Effector CD8-positive, alpha-beta T cell (primary cell): ENCODE results near the gene BATF.
A peak's percentile ranks its signal among the peaks of the same experiment; 100 is the strongest.
"Not testable (repeated sequence)": the region's sequence is repeated elsewhere in the genome, so short reads cannot be mapped to it uniquely, and the experiment has no call there.

Experiments used
- DNase-seq: peaks from one replicate; lab custom pipeline; 2025; lab: John Stamatoyannopoulos, UW
- total RNA-seq, 4 experiments: gene quantifications; one replicate each; lab custom pipeline; 2026; lab: John Stamatoyannopoulos, UW

BATF gene, protein sequence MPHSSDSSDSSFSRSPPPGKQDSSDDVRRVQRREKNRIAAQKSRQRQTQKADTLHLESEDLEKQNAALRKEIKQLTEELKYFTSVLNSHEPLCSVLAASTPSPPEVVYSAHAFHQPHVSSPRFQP
- total RNA-seq, result 15.6 to 69.0 (median 32.0) reads per million in 4 experiments

DNA sequence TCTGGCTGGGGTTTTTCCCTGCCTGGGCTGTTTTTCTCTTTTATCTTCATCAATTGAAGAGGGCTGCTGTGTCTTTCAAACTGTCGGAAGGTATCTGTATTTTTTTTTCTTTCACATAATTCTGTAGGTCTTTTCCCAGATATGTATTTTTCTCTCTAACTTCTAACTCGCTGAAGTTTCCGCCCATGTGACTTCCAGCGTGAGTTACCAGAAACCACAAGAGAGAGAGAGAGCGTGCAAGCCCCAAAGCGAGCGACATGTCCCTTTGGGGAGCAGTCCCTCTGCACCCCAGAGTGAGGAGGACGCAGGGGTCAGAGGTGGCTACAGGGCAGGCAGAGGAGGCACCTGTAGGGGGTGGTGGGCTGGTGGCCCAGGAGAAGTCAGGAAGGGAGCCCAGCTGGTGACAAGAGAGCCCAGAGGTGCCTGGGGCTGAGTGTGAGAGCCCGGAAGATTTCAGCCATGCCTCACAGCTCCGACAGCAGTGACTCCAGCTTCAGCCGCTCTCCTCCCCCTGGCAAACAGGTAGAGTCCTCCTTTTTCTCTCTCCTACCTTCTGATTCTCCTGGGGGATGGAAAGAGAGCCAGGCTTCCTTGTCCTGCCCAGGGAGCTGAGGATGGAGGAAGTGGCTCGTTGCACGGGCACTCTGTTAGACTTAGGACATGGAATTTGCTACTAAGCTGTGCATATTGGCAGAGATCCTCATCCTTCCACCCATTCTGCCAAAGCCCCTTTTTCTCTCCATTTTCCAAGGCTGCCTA, at the start of gene BATF:
BATF (plus strand) TSS at position 246 of the 759 bp plus-strand sequence; CDS start at position 460, 214 bp downstream.
- peak; percentile 36 for DNase-seq

DNA sequence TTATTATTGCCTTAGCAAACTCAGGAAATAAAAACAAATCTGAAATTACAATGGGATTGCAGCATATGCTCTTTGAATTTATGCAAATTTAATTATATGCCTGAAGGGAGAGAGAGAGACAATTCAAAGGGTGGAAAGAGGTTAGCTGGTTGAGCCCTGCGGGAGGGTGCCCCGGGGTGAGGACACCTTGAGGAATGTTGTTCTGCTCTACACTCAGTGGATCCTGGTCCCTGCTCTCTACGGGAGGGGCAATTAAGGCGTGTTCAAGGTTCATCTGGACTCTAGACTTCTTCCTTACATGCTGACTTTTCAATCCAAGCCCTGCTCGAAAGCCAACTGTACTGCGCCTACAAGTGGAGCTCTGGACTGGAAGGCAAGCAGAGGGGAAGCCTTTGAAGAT, 48.1 kb upstream of the BATF start:
- not testable (repeated sequence) for DNase-seq

DNA sequence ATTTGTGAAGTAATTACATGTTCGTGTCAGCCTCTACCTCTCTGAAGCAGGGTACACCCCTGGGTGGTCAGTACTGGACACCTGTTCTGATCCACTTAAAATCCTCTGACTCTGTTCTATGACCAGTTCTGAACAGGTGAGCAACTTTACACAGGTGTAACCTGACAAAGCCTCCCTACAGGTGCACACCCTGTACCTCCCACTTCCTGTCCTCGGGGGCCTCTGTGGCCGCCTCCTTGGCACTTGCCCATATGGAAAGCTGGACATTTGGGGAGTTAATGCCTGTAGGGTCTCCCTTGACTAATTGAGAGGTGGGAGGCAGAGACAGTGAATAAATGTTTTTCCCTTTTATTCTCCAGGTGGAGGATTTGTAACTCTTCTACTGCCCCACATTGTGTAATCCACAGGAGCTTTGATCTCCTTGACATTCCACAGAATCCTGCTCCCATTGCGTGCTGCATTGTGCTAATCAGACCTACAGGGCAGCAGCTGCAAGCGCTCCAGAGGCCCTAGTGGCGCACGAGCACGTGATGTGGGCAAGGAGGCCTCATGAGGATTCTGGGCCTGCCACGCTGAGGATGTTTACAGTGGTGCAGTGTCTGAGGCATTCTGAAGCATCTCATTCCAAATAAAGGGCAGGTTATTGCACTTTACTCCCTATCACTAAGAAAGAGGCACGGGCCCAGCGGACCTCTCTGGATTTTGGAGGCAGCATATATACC, 45.8 kb upstream of the BATF start:
- no peak for DNase-seq

DNA sequence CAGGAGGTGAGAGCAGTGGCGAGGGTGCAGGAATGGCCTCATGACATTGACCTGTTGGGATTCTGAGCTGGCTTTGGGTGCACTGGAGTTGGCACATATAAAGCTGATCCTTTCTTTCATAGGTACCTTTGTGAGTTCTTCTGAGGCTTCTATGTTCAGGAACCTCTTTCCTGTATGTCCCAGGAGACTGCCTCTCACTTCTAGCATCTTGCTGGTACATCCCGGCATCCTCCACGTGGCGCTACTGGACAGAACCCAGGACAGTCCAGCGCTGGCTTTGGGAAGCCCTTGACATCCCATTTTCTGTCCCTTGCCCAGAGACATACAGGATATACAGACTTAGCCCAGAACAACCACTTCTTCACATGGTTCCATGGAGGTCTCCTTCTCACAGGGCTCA, 44.4 kb upstream of the BATF start:
- DNase-seq, result no peak

DNA sequence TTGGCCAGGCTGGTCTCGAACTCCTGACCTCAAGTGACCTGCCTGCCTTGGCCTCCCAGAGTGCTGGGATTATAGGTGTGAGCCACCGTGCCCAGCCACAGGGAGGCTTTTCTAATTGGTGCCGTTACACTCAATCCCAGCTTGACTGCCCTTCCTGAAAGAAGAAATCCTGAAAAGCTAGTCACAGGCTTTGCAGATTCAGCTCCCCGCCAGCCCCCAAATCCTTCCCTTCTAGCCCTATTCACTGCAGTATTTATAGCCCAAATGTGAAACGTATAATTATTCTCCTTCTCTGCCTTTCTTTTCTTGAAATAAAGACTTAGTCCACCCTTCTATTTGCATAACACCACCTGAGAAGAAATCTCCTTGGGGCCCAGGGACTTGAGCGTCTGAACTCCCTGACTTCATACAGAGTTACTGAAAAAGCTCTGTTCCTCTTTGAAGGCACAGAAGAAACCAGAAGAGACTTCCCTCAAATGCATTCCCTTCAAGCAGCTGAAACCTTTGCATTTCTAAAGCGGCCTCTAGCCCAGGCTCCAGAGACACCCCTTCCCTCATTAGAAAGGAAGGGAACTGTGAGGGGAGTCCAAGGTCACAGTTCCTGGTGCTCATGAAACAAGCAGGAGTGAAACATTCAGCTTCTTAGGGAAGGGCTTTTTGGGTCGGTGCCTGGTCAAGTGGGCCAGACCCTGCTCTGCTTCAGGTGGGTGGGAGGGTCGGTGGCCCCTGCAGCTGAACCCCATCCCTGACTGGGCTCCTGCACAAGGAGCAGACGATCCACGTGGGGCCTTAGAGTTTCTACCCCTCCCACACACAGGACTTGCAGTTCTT, 42.3 kb upstream of the BATF start:
- DNase-seq, result no peak

DNA sequence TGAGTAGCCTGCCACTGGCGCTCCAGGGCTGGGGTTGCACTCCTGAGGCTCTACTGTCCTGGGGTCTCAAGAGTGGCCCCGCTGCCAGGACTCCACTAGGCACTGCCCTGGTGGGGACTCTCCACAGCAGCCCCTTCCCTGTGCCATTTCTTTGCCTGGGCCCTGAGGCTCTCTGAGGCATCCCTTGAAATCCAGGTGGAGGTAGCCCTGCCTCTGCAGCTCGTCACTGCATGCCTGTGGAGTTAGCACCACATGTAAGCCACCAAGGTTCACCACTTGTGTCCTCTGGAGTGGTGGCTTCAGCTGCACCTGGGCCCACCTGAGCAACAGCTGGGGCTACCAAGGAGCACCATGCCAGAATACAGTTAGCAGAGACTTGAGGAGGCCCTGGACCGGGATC, 39.9 kb upstream of the BATF start:
- no peak for DNase-seq

DNA sequence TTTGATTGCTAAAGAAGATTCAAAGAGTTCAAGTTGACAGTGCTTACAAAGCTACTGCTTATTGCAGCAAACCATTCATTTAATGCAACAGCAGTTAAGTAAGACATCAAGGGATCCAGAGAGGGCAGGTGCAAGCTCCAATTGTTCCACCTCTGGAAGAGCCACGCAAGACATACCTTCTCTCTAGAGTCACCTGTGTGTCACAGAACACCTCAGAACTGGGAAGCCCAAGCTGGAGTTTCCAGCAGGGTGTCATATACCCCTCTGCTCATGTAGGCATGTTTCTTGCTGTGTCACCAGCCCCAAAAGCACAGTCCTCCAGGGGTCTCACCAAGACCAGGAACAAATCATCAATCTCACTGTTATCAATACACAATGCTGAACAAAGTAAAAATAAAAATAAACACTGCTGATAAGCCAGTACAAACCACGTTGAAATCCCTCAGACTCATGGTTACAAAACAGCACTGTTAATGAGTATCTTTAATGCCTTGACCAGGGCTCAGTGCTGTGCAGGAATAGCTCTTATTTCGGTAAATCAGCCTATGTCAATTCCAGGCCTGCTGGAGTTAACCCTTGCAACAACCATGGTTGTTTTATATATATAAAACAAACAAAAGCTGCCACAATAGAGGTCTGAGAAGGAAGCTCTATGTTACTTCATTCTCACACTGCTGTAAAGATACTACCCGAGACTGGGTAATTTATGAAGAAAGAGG, 37.4 kb upstream of the BATF start:
- no peak for DNase-seq

DNA sequence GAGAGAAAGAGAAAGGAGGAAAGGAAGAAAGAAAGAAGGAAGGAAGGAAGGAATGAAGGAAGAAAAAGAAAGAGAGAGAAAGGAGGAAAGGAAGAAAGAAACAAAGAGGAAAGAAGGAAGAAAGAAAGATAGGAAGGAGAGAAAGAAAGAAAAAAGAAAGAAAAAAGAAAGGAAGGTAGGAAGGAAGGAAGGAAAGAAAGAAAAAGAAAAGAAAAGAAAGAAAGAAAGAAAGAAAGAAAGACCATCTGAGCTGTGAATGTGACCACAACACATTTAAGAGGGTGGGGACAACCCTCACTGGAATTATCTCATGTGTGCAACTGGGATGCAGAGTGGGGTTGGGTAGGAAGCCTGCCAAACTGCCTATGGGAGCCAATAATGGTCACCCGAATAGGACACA, 36.0 kb upstream of the BATF start:
- no peak for DNase-seq

DNA sequence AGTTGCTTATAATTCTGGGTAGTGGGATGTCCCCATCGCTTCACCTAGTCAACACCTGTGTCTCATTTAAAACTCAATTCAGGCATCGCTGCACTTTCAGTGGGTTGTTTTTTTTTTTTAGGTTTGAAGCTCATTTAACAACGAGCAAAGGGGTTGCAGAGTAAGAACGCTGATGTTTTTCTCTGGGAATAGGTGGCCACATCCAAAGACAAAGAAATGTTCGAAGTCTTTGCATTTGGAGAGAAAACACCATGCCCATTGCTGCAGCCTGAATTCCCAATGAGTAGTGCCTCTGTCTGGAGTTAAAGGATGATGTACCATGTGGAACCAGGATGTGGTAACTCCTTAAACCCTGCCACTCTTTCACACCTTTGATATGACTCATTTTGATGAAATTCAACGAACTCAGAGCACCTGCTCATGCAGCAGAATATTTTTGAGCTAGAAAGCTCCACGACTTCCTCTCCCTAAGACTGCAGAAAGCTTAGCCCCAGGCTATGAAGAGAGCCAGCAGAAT, 35.1 kb upstream of the BATF start:
- DNase-seq, result no peak

DNA sequence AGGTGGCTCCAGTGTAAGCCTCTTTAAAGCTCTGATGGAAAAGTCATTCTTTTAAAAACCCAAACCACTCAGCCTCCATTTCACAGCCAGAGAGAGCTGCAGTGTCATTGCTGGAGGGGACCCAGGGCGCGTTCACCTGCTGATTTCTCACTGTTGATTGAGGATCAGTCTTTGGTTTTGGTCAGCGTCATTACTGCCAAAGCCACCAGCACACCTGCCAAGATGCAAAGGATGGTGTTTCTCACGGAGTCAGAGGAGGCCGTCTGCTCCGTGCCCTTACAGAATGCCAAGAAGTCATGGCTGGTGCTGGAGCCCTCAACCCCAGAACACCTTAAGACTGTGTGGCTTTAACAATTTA, 32.8 kb upstream of the BATF start:
- no peak for DNase-seq

DNA sequence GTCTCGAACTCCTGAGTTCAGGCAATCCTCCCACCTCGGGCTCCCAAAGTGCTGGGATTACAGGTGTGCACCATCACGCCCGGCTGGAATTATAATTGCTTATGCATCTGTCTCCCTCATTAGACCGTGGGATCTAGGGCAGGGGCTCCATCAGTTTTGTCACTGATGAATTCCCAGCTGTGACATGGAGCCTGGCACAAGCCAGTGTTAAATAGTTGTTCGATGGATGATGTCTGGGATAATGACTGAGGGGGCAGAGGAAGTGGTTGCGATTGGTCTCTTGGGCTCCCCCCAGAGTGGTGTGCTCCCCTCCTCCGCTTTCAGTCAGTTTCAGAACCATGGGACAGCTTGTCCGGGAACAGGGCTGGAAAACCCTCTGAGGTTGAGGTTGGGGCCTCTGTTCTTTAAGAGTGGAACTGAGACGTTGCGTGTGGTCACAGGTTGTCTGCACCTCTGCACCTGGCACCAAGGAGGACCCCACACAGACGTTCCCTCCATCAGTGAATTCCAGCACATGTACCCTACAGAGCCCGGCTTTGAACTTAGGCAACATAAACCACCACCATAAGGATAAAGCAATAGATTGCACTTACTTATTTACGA, 30.8 kb upstream of the BATF start:
- DNase-seq, result no peak

DNA sequence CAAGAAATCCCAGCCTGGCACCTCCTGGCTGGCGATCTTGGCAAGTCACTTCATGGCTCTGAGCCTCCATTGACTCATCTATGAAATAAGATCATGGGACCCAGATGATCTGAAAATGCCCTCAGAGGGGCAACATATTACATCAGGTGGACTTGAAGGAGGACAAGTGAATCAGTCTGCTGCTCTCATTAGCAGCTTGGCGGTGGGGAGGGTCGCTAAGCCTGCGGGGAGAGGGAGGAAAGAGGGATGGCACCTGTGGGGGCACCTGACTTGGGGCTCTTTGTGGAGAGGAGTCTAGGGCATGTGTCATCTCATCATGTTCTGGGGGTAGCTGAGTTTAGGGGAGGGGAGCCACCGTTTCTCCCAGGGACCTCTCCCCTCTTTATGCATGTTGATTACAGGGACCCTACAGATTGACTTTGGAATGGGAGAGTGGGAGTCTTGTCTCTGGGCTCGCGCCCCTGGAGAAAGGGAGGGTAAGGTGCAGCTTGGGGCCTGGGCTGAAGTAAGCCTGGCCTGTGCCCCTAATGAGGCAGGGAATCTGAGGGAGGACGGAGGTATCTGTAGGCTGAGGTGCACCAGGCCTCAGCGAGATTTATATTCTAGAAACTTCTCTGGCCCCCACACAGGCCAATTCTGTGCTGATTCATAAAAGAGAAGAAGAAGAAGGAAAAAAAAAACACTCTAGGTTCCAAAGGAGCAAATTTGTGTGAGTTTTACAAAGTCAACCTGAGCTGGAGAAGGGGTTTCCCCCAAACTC, 29.3 kb upstream of the BATF start:
- DNase-seq, result no peak

DNA sequence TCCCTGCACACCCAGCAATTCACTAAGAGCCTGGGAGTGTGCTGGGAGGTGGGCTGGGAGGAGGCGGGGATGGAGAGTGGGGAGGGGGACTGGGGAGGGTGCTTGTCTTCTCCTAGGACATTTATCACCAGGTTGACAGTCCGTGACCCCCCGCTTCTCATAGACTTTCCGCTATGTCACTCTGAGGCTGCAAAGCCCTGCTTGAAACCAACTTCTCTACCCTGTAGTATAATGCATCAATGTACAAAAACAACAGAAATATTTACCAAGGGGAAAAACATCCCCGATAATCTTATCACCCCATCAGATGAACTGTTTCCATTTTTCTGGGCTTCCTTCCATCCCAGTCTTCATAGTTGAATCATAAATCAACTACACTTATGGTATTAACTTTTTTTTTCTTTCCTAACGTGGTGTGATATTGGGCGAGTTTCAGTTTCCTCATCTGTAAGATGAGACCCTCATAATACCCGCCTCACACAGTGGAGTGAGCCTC, 28.6 kb upstream of the BATF start:
- no peak for DNase-seq

DNA sequence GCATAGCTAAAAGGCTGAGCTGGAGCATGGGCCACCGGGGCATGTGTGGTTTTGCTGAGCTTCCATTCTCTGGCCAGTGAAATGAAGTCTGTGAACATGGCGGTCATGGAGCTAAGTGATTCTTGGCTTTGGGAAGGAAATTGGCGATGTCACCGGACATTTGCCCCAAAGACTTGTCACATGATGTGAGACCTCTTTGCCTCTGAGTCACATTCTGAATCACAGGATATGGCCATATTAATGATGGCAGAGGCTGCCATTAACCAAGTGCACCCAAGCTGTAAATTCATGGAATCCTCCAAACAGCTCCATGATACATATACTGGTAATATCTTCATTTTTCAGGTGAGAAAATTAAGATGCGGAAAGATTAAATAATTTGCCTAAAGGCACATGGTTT, 27.4 kb upstream of the BATF start:
- DNase-seq, result no peak

DNA sequence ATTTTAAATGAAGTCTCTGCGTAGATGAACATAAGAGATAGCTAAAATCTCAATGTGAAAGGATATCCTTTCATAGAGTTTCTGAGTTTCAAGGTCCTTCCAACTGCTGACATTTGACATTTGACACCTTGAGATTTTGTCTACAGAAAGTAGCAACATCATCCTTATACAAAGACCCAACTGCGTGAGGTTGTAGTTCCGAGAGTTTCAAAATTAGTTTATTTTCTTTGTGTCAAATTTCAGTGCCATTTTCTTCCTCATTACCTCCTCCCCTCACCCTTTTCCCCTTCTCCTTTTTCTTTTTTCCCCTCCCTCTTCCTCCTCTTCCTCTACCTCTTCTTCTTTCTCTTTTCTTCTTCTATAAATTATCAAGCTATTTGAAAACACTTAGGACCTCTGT, 26.9 kb upstream of the BATF start:
- DNase-seq, result no peak

DNA sequence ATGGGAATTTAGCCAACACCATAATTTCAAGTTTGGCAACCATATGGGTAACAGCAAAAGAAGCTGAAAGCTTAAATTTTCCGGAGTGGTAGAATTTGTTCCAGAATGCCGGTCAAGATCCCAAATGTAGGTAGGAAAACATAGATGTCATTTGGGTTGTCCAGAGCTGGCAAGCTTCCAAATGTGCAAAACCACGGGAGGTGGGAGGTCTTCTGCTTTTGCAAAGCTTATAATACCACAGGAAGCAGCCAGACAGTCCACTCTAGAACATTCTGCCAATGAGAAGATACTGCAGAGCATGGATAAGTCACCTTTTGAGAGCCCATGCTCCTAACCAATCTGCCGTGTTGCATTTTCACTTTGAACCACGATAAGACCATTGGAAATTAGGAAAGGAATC, 26.4 kb upstream of the BATF start:
- DNase-seq, result no peak

DNA sequence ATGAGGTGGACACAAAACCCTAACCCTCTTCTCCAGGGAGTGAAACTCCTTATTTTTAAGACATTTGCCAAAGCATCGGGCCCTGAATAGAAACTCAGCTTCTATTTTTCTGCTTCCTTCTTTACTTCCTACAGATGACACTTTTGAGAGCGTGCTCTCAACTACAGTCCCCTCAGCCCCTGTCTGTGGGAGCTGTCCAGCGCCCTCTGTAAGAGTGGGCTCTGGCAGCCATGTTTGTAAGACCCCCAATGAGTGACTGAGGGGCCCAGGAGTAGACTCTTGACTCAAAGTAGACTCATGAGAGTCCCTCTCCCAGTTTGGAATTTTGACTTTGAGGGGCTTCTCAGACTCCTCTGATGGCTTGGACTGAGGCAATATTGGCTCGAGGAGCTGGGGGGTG, 25.5 kb upstream of the BATF start:
- DNase-seq, result no peak

DNA sequence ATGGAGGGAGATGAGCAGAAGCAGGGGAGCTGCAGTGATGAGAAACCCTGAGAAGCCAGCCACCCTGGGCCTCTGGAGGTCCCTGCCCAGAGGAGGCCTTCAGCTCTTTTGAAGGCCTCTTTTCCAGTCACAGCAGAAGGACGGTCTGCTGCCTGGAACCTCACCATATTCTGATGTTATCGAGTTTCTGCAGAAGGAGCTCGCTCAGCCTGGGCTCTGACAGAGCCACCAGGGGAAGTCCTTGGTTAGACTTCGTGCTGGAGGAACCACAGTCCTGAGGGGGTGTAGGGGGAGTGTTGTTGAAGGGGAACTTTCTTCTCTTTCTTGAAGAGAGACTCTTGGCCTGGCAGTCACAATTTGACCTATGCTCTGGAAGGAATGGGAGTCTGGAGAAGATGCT, 25.1 kb upstream of the BATF start:
- no peak for DNase-seq

DNA sequence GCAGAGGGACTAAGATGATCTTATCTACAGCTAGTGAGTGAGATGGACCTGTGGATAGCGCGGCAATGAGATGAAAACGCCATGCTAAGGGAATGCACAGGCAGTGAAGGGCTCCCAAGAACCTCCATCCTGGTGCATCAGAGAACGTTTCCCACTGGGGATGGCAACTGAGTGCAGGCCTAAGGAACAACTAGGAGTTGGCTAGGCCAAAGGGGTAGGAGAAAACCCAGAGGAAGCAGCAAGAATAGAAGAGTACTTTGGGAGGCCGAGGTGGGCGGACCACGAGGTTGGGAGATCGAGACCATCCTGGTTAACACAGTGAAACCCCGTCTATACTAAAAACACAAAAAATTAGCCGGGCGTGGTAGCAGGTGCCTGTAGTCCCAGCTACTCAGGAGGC, 24.6 kb upstream of the BATF start:
- no peak for DNase-seq
